Activated CD4-positive, alpha-beta T cell treated with anti-CD3 and anti-CD28 coated beads, Interleukin-2, Interleukin-6, amounts not matched to agents 100 ng/mL and 50 ng/mL, durations not matched to agents 16 hours and 8 hours (primary cell): ENCODE measurements around the gene TRHDE.

Experiments
- DNase-seq: peaks from one replicate; pipeline ENCODE4 v3.0.0-alpha.2; 2020

The TRHDE gene

GRCh38 chr12:72273851-72274351 is 1.7 kb downstream of the TRHDE start:
- DNase-seq: no peak

- no peak for DNase-seq
Observed at GRCh38 chr12:72274931-72275330, 2.8 kb downstream of the TRHDE start.

GRCh38 chr12:72275526-72275925 is 3.4 kb downstream of the TRHDE start:
- no peak for DNase-seq

GRCh38 chr12:72276181-72276805 is 4.1 kb downstream of the TRHDE start:
- no peak for DNase-seq

GRCh38 chr12:72277415-72277814 is 5.2 kb downstream of the TRHDE start:
- no peak for DNase-seq

GRCh38 chr12:72278894-72279293 is 6.7 kb downstream of the TRHDE start:
- DNase-seq: no peak

- DNase-seq: no peak
Observed at GRCh38 chr12:72281126-72281525, 9.0 kb downstream of the TRHDE start.

GRCh38 chr12:72282721-72283120 is 10.6 kb downstream of the TRHDE start:
- no peak for DNase-seq

GRCh38 chr12:72285861-72286260 is 13.7 kb downstream of the TRHDE start:
- DNase-seq: no peak

GRCh38 chr12:72286526-72286925 is 14.4 kb downstream of the TRHDE start:
- no peak for DNase-seq

- DNase-seq: no peak
Observed at GRCh38 chr12:72288436-72288835, 16.3 kb downstream of the TRHDE start.

GRCh38 chr12:72288911-72289310 is 16.7 kb downstream of the TRHDE start:
- DNase-seq: no peak

GRCh38 chr12:72289633-72290032 is 17.5 kb downstream of the TRHDE start:
- DNase-seq: no peak

- no peak for DNase-seq
Observed at GRCh38 chr12:72291175-72291574, 19.0 kb downstream of the TRHDE start.

GRCh38 chr12:72293701-72294100 is 21.5 kb downstream of the TRHDE start:
- DNase-seq: no peak

- no peak for DNase-seq
Observed at GRCh38 chr12:72295101-72295500, 22.9 kb downstream of the TRHDE start.

GRCh38 chr12:72295744-72296143 is 23.6 kb downstream of the TRHDE start:
- DNase-seq: no peak

GRCh38 chr12:72296389-72296788 is 24.2 kb downstream of the TRHDE start:
- no peak for DNase-seq

GRCh38 chr12:72297666-72298065 is 25.5 kb downstream of the TRHDE start:
- no peak for DNase-seq

- DNase-seq: no peak
Observed at GRCh38 chr12:72300728-72301127, 28.6 kb downstream of the TRHDE start.

- DNase-seq: no peak
Observed at GRCh38 chr12:72304751-72305150, 32.6 kb downstream of the TRHDE start.

GRCh38 chr12:72307229-72307628 is 35.1 kb downstream of the TRHDE start:
- DNase-seq: no peak

GRCh38 chr12:72311946-72312345 is 39.8 kb downstream of the TRHDE start:
- no peak for DNase-seq

GRCh38 chr12:72313806-72314205 is 41.6 kb downstream of the TRHDE start:
- DNase-seq: no peak

- DNase-seq: no peak
Observed at GRCh38 chr12:72315858-72316257, 43.7 kb downstream of the TRHDE start.
